Ovary (tissue), 9 donors: Measurements from ENCODE around the gene KNDC1. TPM values are rescaled to one million over a fixed set of nuclear protein-coding genes. Genes with fewer than 3 reads are reported as not detected.

Experiments
- DNase-seq, 5 donors: peaks; one replicate each; pipeline ENCODE4 v3.0.0-alpha.2; 2019 to 2020
- H3K27ac ChIP-seq, 2 donors: fragments of 200-600 bp; one replicate each; pipeline versions ENCODE4 v1.5.1 to v1.8.0; 2019 to 2022
- H3K27me3 ChIP-seq: fragments of 200-600 bp; one replicate; pipeline ENCODE4 v1.8.0; 2022
- H3K36me3 ChIP-seq: fragments of 200-600 bp; sonication (generic); one replicate; pipeline ENCODE4 v1.5.1; 2019
- H3K4me1 ChIP-seq: one replicate; pipeline ENCODE4 v1.8.1; 2013; ENCODE audit warnings: mild to moderate bottlenecking, moderate library complexity; ENCODE audit not compliant: insufficient read depth
- H3K4me3 ChIP-seq: fragments of 200-600 bp; sonication (generic); one replicate; pipeline ENCODE4 v1.5.1; 2017
- H3K9me3 ChIP-seq, 2 donors: fragments of 200-600 bp in 1 of 2; sonication (generic) in 1 of 2; one replicate each; pipeline versions ENCODE4 v1.5.1 to v1.8.1; 2013 to 2019; ENCODE audit warnings: mild to moderate bottlenecking in 1 of 2, moderate library complexity in 1 of 2
- EP300 ChIP-seq: sonication (generic); formaldehyde crosslinking; IDR thresholded peaks from one replicate; pipeline ENCODE4 v1.6.1; 2017; ENCODE audit warnings: antibody characterized with exemption
- POLR2A ChIP-seq: fragments of 450-650 bp; IDR thresholded peaks from one replicate; pipeline ENCODE4 v1.6.1; 2017; ENCODE audit warnings: antibody characterized with exemption, mild to moderate bottlenecking, moderate library complexity
- WGBS, 3 donors: extraction: QIAGEN DNeasy Blood & Tissue Kit in 1 of 3; methylation state at CpG; one replicate each; pipeline versions ENCODE4 v1.1.5 to v1.1.7; 2013 to 2017; 5-methylcytosine and 5-hydroxymethylcytosine counted together
- intact Hi-C, 4 donors: fragments of 100-400 bp; cut with DNase I; formaldehyde crosslinking; loops; one replicate each; pipeline versions ENCODE4 v1.11.0 to v1.15.1; 2022 to 2023
- polyA plus RNA-seq, 2 donors: library from polyadenylated mRNA; stranded (reverse); fragments of 200-250 nt in 1 of 2; fragments of 350-450 nt in 1 of 2; fragmentation: Illumina TruSeq in 1 of 2; extraction: RNeasy Lipid Tissue Mini Kit (QIAGEN cat#74804) in 1 of 2; gene quantifications; one replicate each; pipeline ENCODE4 v1.2.3, GENCODE V29; 2013 to 2014
- total RNA-seq, 7 donors: library from RNA; depleted of rRNA in 2 of 7; stranded (reverse); fragments of >200 nt in 2 of 7; fragmentation: NEBNext Ultra II Directional in 3 of 7; extraction: Animal tissue kit (Norgen Biotek cat#: 25700) in 3 of 7; gene quantifications; one replicate each; pipeline versions ENCODE4 v1.1.0 to v1.2.4, GENCODE V29; 2016 to 2023
- TF ChIP-seq, protein P1 (sequence below), 3 donors: fragments of 450-650 bp in 2 of 3; fragments of 200-600 bp in 1 of 3; IDR thresholded peaks; one replicate each; pipeline versions ENCODE4 v1.5.1 to v1.8.0; 2016 to 2022; ENCODE audit warnings: antibody characterized with exemption in 3 of 3, mild to moderate bottlenecking in 1 of 3
- donor health status: DM: no; HTN: no; CAD: no; lungs with moderate emphysema.
- donor health status: DM: no; HTN: no; CAD: no.
- donor health status: Bipolar disorder and iron deficiency.
- donor health status: DM: yes; HTN: yes; CAD: no.
- donor health status: DM: no; HTN: no; CAD: no.
- donor health status: DM: yes; HTN: yes; CAD: no.

The KNDC1 gene
- total and polyA plus RNA-seq, 9 donors, result 0.67 to 34.9 (median 16.6) TPM

DNA sequence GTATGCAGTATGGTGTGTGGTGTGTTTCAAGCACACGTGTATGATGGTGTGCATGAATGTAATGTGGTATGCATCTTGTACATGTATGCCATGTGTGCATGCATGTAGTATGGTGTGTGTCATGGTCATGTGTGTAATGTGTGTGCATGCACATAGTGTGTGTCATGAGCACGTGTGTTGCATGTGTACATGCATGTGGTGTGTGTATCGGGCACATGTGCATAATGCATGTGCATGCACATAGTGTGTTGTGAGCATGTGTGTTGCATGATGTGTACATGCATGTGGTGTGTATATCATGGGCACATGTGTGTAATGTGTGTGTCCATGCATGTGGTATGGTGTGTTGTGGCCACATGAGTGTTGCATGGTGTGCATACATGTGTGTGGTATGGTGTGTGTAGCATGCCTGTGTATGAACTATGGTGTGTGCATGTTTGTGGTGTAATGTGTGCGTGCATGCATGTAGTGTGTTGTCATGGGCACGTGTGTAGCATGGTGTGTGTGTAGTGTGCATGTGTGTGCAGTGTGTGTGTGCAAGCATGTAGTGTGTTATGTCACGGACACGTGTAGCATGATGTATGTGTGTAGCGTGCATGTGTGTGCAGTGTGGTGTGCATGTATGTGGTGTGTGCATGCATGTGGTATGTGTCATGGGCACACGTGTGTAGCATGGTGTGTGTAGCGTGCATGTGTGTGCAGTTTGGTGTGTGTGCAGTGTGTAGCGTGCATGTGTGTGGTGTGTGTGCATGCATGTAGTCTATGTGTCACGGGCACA, 17.6 kb downstream of the KNDC1 start:
- H3K9me3 ChIP-seq, result no peaks in the 10 kb centered on the region
- H3K4me1 ChIP-seq, result no peaks in the 10 kb centered on the region
- H3K36me3 ChIP-seq, result no peaks in the 10 kb centered on the region
- whole genome bisulfite sequencing, 3 donors, result 91 to 95% (median 92%) methylated on average over 12 of the region's 12 CpGs
- intact Hi-C loops, result no loop called here
- no peak for TF ChIP-seq EP300
- H3K4me3 ChIP-seq, result no peak overlapping the region
- H3K27me3 ChIP-seq, result no peaks in the 10 kb centered on the region
- DNase-seq, result no peak
- H3K27ac ChIP-seq, result no peak overlapping the region

DNA sequence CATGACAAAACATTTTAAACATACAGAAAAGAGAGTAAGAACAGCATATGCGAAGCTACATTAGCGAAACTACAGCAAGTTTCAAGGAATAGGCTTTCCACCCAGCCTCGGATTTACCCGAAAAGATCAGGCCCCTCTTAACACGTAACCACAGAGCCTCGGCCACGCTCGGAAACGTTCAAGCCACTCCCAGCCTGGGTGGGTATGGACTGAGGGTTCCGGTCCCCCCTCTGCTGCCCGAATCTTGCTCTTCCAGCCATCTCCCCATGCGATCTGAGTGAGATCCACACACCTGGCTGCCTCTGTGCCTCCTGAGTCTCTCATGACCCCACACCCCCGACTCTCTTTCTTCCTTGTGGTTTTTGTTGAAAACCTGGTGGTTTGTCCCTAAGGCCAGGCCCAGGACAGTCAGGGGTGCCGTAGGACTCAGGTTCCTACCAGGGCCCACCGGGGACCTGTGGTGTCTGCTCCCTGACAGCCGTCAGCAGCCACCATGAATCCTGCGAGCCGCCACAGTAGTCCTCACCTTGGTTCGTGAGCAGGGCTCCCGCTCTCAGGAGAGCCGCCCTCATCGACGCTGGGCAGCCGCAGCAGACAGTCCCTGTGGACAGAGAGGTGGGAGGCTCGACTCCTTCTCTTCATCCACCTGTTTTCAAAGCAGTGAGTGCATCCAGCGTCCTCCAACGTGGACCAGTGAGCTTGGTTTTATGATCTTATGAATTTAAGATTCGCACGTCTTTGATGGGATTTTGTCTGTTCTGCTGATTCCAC, 18.5 kb downstream of the KNDC1 start:
- peak in 1 of 5 donors; percentile 16 for DNase-seq
- intact Hi-C loops, result no loop called here
- Histone ChIP-seq H3K4me1 (no peaks in the 10 kb centered on the region), H3K4me3 (no peak overlapping the region), H3K27me3 (no peaks in the 10 kb centered on the region), H3K27ac (no peak overlapping the region), H3K36me3 (no peaks in the 10 kb centered on the region), H3K9me3 (no peaks in the 10 kb centered on the region)
- TF ChIP-seq EP300, result no peak
- TF ChIP-seq, protein P1, sequence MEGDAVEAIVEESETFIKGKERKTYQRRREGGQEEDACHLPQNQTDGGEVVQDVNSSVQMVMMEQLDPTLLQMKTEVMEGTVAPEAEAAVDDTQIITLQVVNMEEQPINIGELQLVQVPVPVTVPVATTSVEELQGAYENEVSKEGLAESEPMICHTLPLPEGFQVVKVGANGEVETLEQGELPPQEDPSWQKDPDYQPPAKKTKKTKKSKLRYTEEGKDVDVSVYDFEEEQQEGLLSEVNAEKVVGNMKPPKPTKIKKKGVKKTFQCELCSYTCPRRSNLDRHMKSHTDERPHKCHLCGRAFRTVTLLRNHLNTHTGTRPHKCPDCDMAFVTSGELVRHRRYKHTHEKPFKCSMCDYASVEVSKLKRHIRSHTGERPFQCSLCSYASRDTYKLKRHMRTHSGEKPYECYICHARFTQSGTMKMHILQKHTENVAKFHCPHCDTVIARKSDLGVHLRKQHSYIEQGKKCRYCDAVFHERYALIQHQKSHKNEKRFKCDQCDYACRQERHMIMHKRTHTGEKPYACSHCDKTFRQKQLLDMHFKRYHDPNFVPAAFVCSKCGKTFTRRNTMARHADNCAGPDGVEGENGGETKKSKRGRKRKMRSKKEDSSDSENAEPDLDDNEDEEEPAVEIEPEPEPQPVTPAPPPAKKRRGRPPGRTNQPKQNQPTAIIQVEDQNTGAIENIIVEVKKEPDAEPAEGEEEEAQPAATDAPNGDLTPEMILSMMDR (IDR thresholded peaks at IDR 0.05), result no peak
- TF ChIP-seq POLR2A, result no peak
- WGBS, 3 donors, result 88 to 94% (median 91%) methylated on average over 29 of the region's 29 CpGs

DNA sequence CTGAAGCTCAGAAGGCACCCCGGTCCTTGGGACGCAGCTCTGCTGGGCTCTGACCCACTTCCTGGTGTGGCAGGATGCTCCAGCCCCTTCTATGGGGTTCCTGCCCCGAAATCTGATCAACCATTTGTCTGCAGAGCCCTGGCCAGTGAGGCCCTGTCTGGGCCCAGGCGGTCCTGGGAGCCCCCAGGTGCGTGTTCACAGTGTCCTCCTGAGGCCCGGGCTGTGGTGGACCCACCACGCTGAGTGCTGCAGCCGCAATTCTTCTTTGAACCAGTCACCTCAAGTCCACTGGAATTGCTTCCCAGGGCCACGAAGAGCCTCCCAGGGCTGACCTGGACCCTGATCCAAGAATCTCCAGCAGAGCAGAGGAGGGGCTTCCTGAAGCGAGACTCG, 19.1 kb downstream of the KNDC1 start:
- Histone ChIP-seq H3K9me3 (no peaks in the 10 kb centered on the region), H3K4me1 (no peaks in the 10 kb centered on the region), H3K27ac (no peak overlapping the region), H3K27me3 (no peaks in the 10 kb centered on the region), H3K4me3 (no peak overlapping the region), H3K36me3 (no peaks in the 10 kb centered on the region)
- intact Hi-C loops, result no loop called here
- WGBS, 3 donors, result 83 to 91% (median 90%) methylated on average over 10 to 11 of the region's 11 CpGs
- DNase-seq, result peak in 1 of 5 donors; percentile 15
- TF ChIP-seq, protein P1 (IDR thresholded peaks at IDR 0.05), result no peak
- TF ChIP-seq POLR2A, result no peak
- TF ChIP-seq EP300, result no peak

DNA sequence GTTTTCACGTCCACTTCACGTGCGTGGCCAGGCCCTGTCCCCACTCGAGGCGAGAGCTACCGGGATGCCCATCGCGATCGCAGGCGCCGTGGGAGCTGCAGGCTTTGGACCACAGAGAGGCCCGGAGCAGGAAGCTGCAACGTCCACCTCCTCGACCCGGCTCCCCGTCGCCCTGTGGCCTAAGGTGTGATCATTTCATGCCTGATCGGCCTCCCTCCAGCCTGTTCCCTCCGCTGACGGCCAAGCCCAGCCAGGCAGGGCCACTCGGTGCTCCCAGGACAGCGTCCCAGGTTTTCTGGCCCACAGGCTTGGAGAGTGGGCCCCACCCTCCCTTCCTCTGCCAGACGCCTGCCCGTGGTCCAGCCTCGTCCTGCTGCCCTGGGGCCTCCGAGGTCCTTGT, 19.6 kb downstream of the KNDC1 start:
- Histone ChIP-seq H3K36me3 (no peaks in the 10 kb centered on the region), H3K4me3 (no peak overlapping the region), H3K27ac (no peak overlapping the region), H3K4me1 (no peaks in the 10 kb centered on the region), H3K27me3 (no peaks in the 10 kb centered on the region), H3K9me3 (no peaks in the 10 kb centered on the region)
- TF ChIP-seq, protein P1 (IDR thresholded peaks at IDR 0.05), result no peak
- TF ChIP-seq EP300, result no peak
- intact Hi-C loops, result no loop called here
- peak in 2 of 5 donors; percentile 14 to 26 for DNase-seq
- 88 to 90% (median 89%) methylated on average over 26 of the region's 26 CpGs for WGBS, 3 donors
